H1 (cell line): Measurements from ENCODE around the gene CIRBP. TPM values are rescaled to one million over a fixed set of nuclear protein-coding genes. Genes with fewer than 3 reads are reported as not detected.

ENCODE experiments used
- CTCF ChIA-PET: fragments of 300-600 bp; sonication (Branson Sonifier 250); formaldehyde crosslinking; loops from one replicate; lab custom pipeline; 2021; ENCODE audit not compliant: partially characterized antibody; lab: Charles Lee
- POLR2A ChIA-PET: fragments of 300-600 bp; sonication (Branson Sonifier 250); formaldehyde crosslinking; loops from one replicate; lab custom pipeline; 2021; ENCODE audit warnings: inconsistent platforms; ENCODE audit not compliant: partially characterized antibody; lab: Charles Lee
- DNase-seq, 2 experiments: peaks; one replicate each; pipeline versions ENCODE4 v3.0.0 to v3.0.0-alpha.2; 2010 to 2022; ENCODE audit warnings: low spot score in 2 of 2, low read depth in 1 of 2, mixed read lengths in 1 of 2
- FAIRE-seq: peaks from 2 replicates; lab custom pipeline; 2011; peaks lifted over from hg19 to GRCh38; lab: Jason Lieb, UNC
- H2AFZ ChIP-seq: 2 replicates; pipeline ENCODE4 v1.8.1; 2012; ENCODE audit warnings: low read length, inconsistent platforms
- H2AK5ac ChIP-seq: 2 replicates; pipeline ENCODE4 v1.6.1; 2013; ENCODE audit warnings: low read depth, low read length
- H2BK120ac ChIP-seq: replicated peaks from 2 replicates; pipeline ENCODE3; 2013; ENCODE audit warnings: low read depth, low read length, inconsistent platforms
- H2BK12ac ChIP-seq: 2 replicates; pipeline ENCODE4 v1.6.1; 2013; ENCODE audit warnings: low read depth, low read length
- H2BK15ac ChIP-seq: 2 replicates; pipeline ENCODE4 v1.6.1; 2013; ENCODE audit warnings: low read length
- H2BK20ac ChIP-seq: 2 replicates; pipeline ENCODE4 v1.6.1; 2013; ENCODE audit warnings: low read length
- H2BK5ac ChIP-seq: 2 replicates; pipeline ENCODE4 v1.6.1; 2013; ENCODE audit warnings: low read depth, low read length
- H3K14ac ChIP-seq: 2 replicates; pipeline ENCODE4 v1.6.1; 2013; ENCODE audit warnings: inconsistent platforms; ENCODE audit not compliant: insufficient read length
- H3K18ac ChIP-seq: 2 replicates; pipeline ENCODE4 v1.6.1; 2013; ENCODE audit warnings: low read length; ENCODE audit errors: extremely low read depth
- H3K23ac ChIP-seq: 2 replicates; pipeline ENCODE4 v1.6.1; 2013; ENCODE audit warnings: inconsistent platforms; ENCODE audit not compliant: insufficient read length
- H3K23me2 ChIP-seq: 2 replicates; pipeline ENCODE4 v1.6.1; 2013; ENCODE audit warnings: low read depth, low read length
- H3K27ac ChIP-seq: 2 replicates; pipeline ENCODE4 v1.6.1; 2011; ENCODE audit warnings: low read depth, low read length, inconsistent platforms
- H3K27me3 ChIP-seq, 4 experiments: replicated peaks in 1 of 4; 1 replicate in 1 of 4; 2 replicates in 3 of 4; pipeline versions ENCODE4 v1.6.1 to v1.8.1; 2011 to 2013; ENCODE audit warnings: low read length in 3 of 4, mild to moderate bottlenecking in 3 of 4, inconsistent platforms in 2 of 4, mixed read lengths in 2 of 4, moderate library complexity in 1 of 4; ENCODE audit not compliant: control insufficient read depth in 3 of 4, insufficient read depth in 3 of 4; ENCODE audit errors: extremely low read depth in 1 of 4
- H3K36me3 ChIP-seq, 4 experiments: 2 replicates each; pipeline versions ENCODE4 v1.6.1 to v1.8.1; 2011 to 2013; ENCODE audit warnings: mild to moderate bottlenecking in 4 of 4, low read length in 3 of 4, moderate library complexity in 2 of 4, control low read depth in 1 of 4, inconsistent platforms in 1 of 4; ENCODE audit not compliant: insufficient read depth in 4 of 4, control insufficient read depth in 2 of 4
- H3K4ac ChIP-seq: replicated peaks from 2 replicates; pipeline ENCODE3; 2013; ENCODE audit warnings: low read length, low read depth, mixed read lengths, inconsistent platforms; ENCODE audit not compliant: insufficient read length
- H3K4me1 ChIP-seq, 4 experiments: replicated peaks in 1 of 4; 1 replicate in 1 of 4; 2 replicates in 3 of 4; pipeline versions ENCODE4 v1.6.1 to v1.8.1; 2011 to 2013; ENCODE audit warnings: low read length in 3 of 4, inconsistent platforms in 2 of 4, mixed read lengths in 1 of 4; ENCODE audit not compliant: insufficient read depth in 4 of 4, control insufficient read depth in 3 of 4
- H3K4me2 ChIP-seq, 2 experiments: 2 replicates each; pipeline versions ENCODE4 v1.6.1 to v1.8.1; 2011 to 2013; ENCODE audit warnings: low read depth in 2 of 2, low read length in 2 of 2, control low read depth in 1 of 2, inconsistent platforms in 1 of 2, mild to moderate bottlenecking in 1 of 2; ENCODE audit not compliant: insufficient read depth in 1 of 2
- H3K4me3 ChIP-seq, 4 experiments: fragments of 200-600, 300-600 bp in 1 of 4; sonication (generic), shearing (Covaris generic), sonication (Bioruptor Twin) in 1 of 4; 2 replicates each; pipeline versions ENCODE4 v1.5.1 to v1.8.1; 2011 to 2016; ENCODE audit warnings: low read length in 4 of 4, low read depth in 3 of 4, control low read depth in 2 of 4, inconsistent platforms in 2 of 4, mild to moderate bottlenecking in 2 of 4, mixed read lengths in 1 of 4, moderate library complexity in 1 of 4; ENCODE audit not compliant: insufficient read depth in 2 of 4; ENCODE audit errors: extremely low read depth in 1 of 4
- H3K56ac ChIP-seq: replicated peaks from 2 replicates; pipeline ENCODE3; 2013; ENCODE audit warnings: low read depth, mild to moderate bottlenecking, mixed read lengths, low read length, inconsistent platforms; ENCODE audit not compliant: insufficient read length
- H3K79me1 ChIP-seq: 2 replicates; pipeline ENCODE4 v1.6.1; 2013; ENCODE audit warnings: low read depth, low read length, control low read depth
- H3K79me2 ChIP-seq, 2 experiments: 2 replicates each; pipeline versions ENCODE4 v1.6.1 to v1.8.1; 2012 to 2013; ENCODE audit warnings: low read length in 2 of 2, mild to moderate bottlenecking in 2 of 2, inconsistent platforms in 1 of 2; ENCODE audit not compliant: insufficient read depth in 2 of 2, control insufficient read depth in 1 of 2
- H3K9ac ChIP-seq, 4 experiments: replicated peaks in 1 of 4; 1 replicate in 1 of 4; 2 replicates in 3 of 4; pipeline versions ENCODE4 v1.6.1 to v1.8.1; 2011 to 2013; ENCODE audit warnings: low read depth in 3 of 4, low read length in 3 of 4, control low read depth in 2 of 4, mild to moderate bottlenecking in 2 of 4, moderate library complexity in 2 of 4, inconsistent platforms in 1 of 4; ENCODE audit errors: extremely low read depth in 1 of 4
- H3K9me3 ChIP-seq, 2 experiments: 2 replicates each; pipeline versions ENCODE4 v1.6.1 to v1.8.1; 2012 to 2013; ENCODE audit warnings: mild to moderate bottlenecking in 2 of 2, moderate library complexity in 2 of 2, control low read depth in 1 of 2, inconsistent platforms in 1 of 2, low read depth in 1 of 2, low read length in 1 of 2, mixed read lengths in 1 of 2; ENCODE audit not compliant: insufficient read depth in 2 of 2
- H4K20me1 ChIP-seq, 2 experiments: replicated peaks in 1 of 2; 2 replicates each; pipeline versions ENCODE3 to v1.8.1; 2011 to 2013; ENCODE audit warnings: inconsistent platforms in 2 of 2, low read length in 2 of 2, mild to moderate bottlenecking in 1 of 2; ENCODE audit not compliant: insufficient read depth in 2 of 2, control insufficient read depth in 1 of 2
- H4K5ac ChIP-seq: 2 replicates; pipeline ENCODE4 v1.6.1; 2013; ENCODE audit warnings: low read length, low read depth, mixed read lengths, inconsistent platforms; ENCODE audit not compliant: insufficient read length
- H4K8ac ChIP-seq: 2 replicates; pipeline ENCODE4 v1.8.0; 2013; ENCODE audit warnings: mild to moderate bottlenecking, moderate library complexity, low read length, inconsistent platforms; ENCODE audit not compliant: insufficient read depth; ENCODE audit errors: extremely low read depth
- H4K91ac ChIP-seq: replicated peaks from 2 replicates; pipeline ENCODE3; 2013; ENCODE audit warnings: low read length, mixed read lengths, inconsistent platforms; ENCODE audit not compliant: insufficient read length
- GABPA ChIP-seq: IDR thresholded peaks from 2 replicates; pipeline ENCODE4 v1.6.1; 2011; ENCODE audit warnings: mild to moderate bottlenecking, low read length, moderate library complexity, borderline replicate concordance; ENCODE audit not compliant: insufficient read depth
- POLR2AphosphoS5 ChIP-seq: IDR thresholded peaks from 2 replicates; pipeline ENCODE4 v1.6.1; 2011; ENCODE audit warnings: low read depth, low read length
- WGBS, 2 experiments: shearing (Covaris generic) in 1 of 2; methylation state at CpG; one replicate each; pipeline versions ENCODE4 v1.1.6 to v1.1.7; 2013 to 2015; ENCODE audit warnings: low lambda C conversion rate in 2 of 2, mixed read lengths in 2 of 2, inconsistent platforms in 1 of 2, low coverage in 1 of 2, missing lambda C conversion rate in 1 of 2; ENCODE audit not compliant: insufficient replicate concordance in 2 of 2, insufficient coverage in 1 of 2, insufficient read length in 1 of 2; ENCODE audit errors: extremely low coverage in 1 of 2, missing lambda C conversion rate in 1 of 2; 5-methylcytosine and 5-hydroxymethylcytosine counted together
- polyA plus RNA-seq, 7 experiments: library from polyadenylated mRNA; depleted of rRNA in 3 of 7; stranded (reverse) in 5 of 7; unstranded in 2 of 7; fragments of >200 nt in 5 of 7; fragments of 200-250 nt in 2 of 7; gene quantifications; 1 replicate in 5 of 7; 2 replicates in 1 of 7; 4 replicates in 1 of 7; pipeline versions ENCODE4 v1.2.1 to v1.2.3, GENCODE V29; 2011 to 2013; ENCODE audit warnings: missing spikeins in 2 of 7, mixed read lengths in 2 of 7
- total RNA-seq: library from RNA; stranded (reverse); fragmentation: NEBNext Ultra II Directional; extraction: Animal tissue kit (Norgen Biotek cat#: 25700); gene quantifications from 2 replicates; pipeline ENCODE4 v1.2.1, GENCODE V29; 2021

Gene CIRBP
- total and polyA plus RNA-seq, 2 of the 8 experiments (the other 6 are each of a cell fraction or from before 2014, with no cell fraction given), result 175 to 199 TPM

DNA sequence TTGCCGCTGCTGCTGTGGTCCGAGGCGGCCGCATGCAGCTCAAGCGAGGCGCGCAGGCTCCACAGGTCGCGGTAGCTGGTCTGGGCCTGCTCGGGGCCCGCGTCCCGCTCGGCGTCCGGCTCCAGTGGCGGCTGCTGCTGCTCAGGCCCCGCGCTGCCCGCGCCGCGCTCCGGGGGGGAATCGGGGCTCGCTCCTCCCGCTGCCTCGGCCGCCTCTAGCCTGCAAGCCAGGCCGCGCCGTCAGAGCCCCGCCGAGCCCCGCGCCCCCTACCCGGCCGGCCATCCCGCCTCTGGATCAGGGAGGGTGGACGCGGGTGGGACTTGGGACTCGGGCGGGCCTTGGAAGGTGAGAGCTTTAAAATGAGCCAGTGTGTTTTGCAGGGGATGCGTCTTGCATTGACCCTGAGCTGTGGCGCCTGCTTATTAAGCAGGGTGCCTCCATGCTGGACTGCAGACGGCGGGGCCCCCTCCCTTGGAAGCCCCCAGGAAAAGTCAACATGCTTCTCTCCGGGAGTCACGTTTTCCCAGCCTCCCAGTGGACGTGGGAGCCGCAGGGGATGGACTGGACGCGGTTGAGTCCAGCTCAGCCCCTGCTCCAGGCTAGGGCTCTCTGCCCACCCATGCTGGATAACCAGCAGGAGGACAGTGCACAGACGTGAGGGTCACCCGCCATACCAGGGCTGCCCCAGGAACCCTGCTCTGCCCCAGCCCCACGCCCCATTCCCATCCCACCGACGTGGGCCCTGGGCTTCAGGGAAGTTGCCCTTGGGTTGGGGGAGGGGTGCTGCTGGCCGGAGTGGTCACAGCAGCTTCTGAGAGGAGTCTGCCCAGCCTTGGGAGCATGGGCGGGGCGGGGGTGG is 39.0 kb upstream of the CIRBP start:
- Histone ChIP-seq H2BK12ac (no peak overlapping the region), H4K91ac (no peak overlapping the region), H2AK5ac (no peak overlapping the region), H4K8ac (no peak overlapping the region), H2BK20ac (no peak overlapping the region), H3K27ac (no peak overlapping the region), H4K5ac (no peak overlapping the region), H3K4me2 (no peak overlapping the region), H3K4me1 (peaks cover 0 to 2% (median 0%) of the 10 kb centered on the region in 4 experiments; a peak in 2 of 7 replicates), H3K9ac (no peak overlapping the region), H3K4me3 (no peak overlapping the region), H2BK5ac (no peak overlapping the region), H3K4ac (no peak overlapping the region), H3K36me3 (peaks cover 5 to 78% (median 9%) of the 10 kb centered on the region in 4 experiments; a peak in 6 of 8 replicates), H3K27me3 (no peaks in the 10 kb centered on the region), H4K20me1 (peaks cover 5 to 18% of the 10 kb centered on the region in 2 experiments), H3K18ac (no peak overlapping the region; the same call in 1 of the 2 replicates), H3K79me2 (no peaks in the 10 kb centered on the region), H3K79me1 (no peaks in the 10 kb centered on the region), H3K9me3 (no peaks in the 10 kb centered on the region), H2AFZ (no peak overlapping the region), H3K14ac (no peak overlapping the region), H3K23me2 (no peaks in the 10 kb centered on the region), H3K23ac (no peak overlapping the region), H2BK120ac (no peak overlapping the region), H3K56ac (no peak overlapping the region), H2BK15ac (no peak overlapping the region)
- ChIA-PET CTCF (interaction anchor here (1.0 to 1.7 kb wide), 4 partner anchors 9 to 14 kb away, joined by 3 to 6 read pairs (median 4); no protein-coding TSS in a partner anchor), POLR2A (interaction anchor here (0.7 to 2.2 kb wide), 14 partner anchors 8 to 203 kb away, joined by 3 to 9 read pairs (median 4); partner anchors contain the start of genes ATP5F1D, CBARP and CIRBP)
- DNase-seq, result no peak
- TF ChIP-seq POLR2AphosphoS5, result no peak
- TF ChIP-seq GABPA, result peak; percentile 79; the same call in 1 of the 2 replicates
- FAIRE-seq, result no peak
- WGBS, 2 experiments, result 88% methylated on average over 9 of the region's 61 CpGs; no CpG with 5 or more reads in 1 of the 2 experiments
